ENCODE results near the gene CTNNA2. TPM values are rescaled to one million over a fixed set of nuclear protein-coding genes. Genes with fewer than 3 reads are reported as not detected.
A peak's percentile ranks its signal among the peaks of the same experiment; 100 is the strongest.

Gene CTNNA2
- total RNA-seq, 1 donor from 2014 or later, result 43.5 TPM

- Histone ChIP-seq H4K20me1 (ENCODE audit: low read depth) (peaks cover 7% of the 10 kb centered on the region), H3F3A (ENCODE audit: low read depth) (peaks cover 13% of the 10 kb centered on the region), H3K9ac (no peak overlapping the region), H3K27me3 (no peaks in the 10 kb centered on the region), H3K27ac (no peak overlapping the region), H3K79me2 (ENCODE audit: low read depth) (no peaks in the 10 kb centered on the region), H3K4me3 (no peak overlapping the region), H3K4me2 (peak overlapping the region; percentile 36), H3K4me1 (peaks cover 21% of the 10 kb centered on the region), H3K9me3 (ENCODE audit: low read depth) (no peaks in the 10 kb centered on the region), H3K36me3 (no peaks in the 10 kb centered on the region), H2AFZ (replicated peaks) (no peak overlapping the region)
- Mint-ChIP-seq H3K36me3 (no peaks in the 10 kb centered on the region), H3K27me3 (ENCODE audit: insufficient read depth, low read depth) (no peaks in the 10 kb centered on the region), H3K4me1 (peaks cover 9% of the 10 kb centered on the region), H3K9me3 (no peaks in the 10 kb centered on the region), H3K27ac (no peak overlapping the region), H3K4me3 (no peak overlapping the region)
- DNase-seq (ENCODE audit: low spot score), result peak; percentile 79
- TF ChIP-seq EZH2 (IDR thresholded peaks at IDR 0.05) (no peak), EZH2phosphoT487 (IDR thresholded peaks at IDR 0.05) (peak; percentile 82)
Observed at GRCh38 chr2:80153151-80153550, 640.3 kb downstream of the CTNNA2 start.

GRCh38 chr2:80153768-80154167 lies 640.9 kb downstream of the CTNNA2 start:
- Mint-ChIP-seq H3K4me3 (no peak overlapping the region), H3K36me3 (peaks cover 3% of the 10 kb centered on the region), H3K27ac (no peak overlapping the region), H3K27me3 (ENCODE audit: insufficient read depth, low read depth) (no peaks in the 10 kb centered on the region), H3K9me3 (no peaks in the 10 kb centered on the region), H3K4me1 (peaks cover 9% of the 10 kb centered on the region)
- Histone ChIP-seq H2AFZ (replicated peaks) (no peak overlapping the region), H3K79me2 (ENCODE audit: low read depth) (no peaks in the 10 kb centered on the region), H3K4me3 (no peak overlapping the region), H3K27me3 (no peaks in the 10 kb centered on the region), H3K4me1 (peaks cover 21% of the 10 kb centered on the region), H3K27ac (peak overlapping the region; percentile 55), H4K20me1 (ENCODE audit: low read depth) (peaks cover 7% of the 10 kb centered on the region), H3K9ac (no peak overlapping the region), H3K4me2 (peak overlapping the region; percentile 36), H3F3A (ENCODE audit: low read depth) (peaks cover 13% of the 10 kb centered on the region), H3K36me3 (no peaks in the 10 kb centered on the region), H3K9me3 (ENCODE audit: low read depth) (no peaks in the 10 kb centered on the region)
- DNase-seq (ENCODE audit: low spot score), result no peak
- TF ChIP-seq CTCF (IDR thresholded peaks at IDR 0.05) (no peak), EZH2 (IDR thresholded peaks at IDR 0.05) (no peak), EZH2phosphoT487 (IDR thresholded peaks at IDR 0.05) (no peak)

- H3K79me2 ChIP-seq (ENCODE audit: low read depth), result no peaks in the 10 kb centered on the region
- no peak overlapping the region for H3K27ac ChIP-seq
- no peaks in the 10 kb centered on the region for H3K36me3 ChIP-seq
- Mint-ChIP-seq H3K4me3 (no peak overlapping the region), H3K27ac (no peak overlapping the region), H3K36me3 (peaks cover 6% of the 10 kb centered on the region), H3K9me3 (peaks cover 3% of the 10 kb centered on the region), H3K4me1 (peaks cover 9% of the 10 kb centered on the region), H3K27me3 (ENCODE audit: insufficient read depth, low read depth) (no peaks in the 10 kb centered on the region)
- H3F3A ChIP-seq (ENCODE audit: low read depth), result peaks cover 13% of the 10 kb centered on the region
- peaks cover 7% of the 10 kb centered on the region for H4K20me1 ChIP-seq (ENCODE audit: low read depth)
- peaks cover 21% of the 10 kb centered on the region for H3K4me1 ChIP-seq
- no peaks in the 10 kb centered on the region for H3K27me3 ChIP-seq
- H3K4me2 ChIP-seq, result peak overlapping the region; percentile 36
- TF ChIP-seq CTCF (IDR thresholded peaks at IDR 0.05), result no peak
- no peak for TF ChIP-seq EZH2 (IDR thresholded peaks at IDR 0.05)
- TF ChIP-seq EZH2phosphoT487 (IDR thresholded peaks at IDR 0.05), result no peak
- H3K9me3 ChIP-seq (ENCODE audit: low read depth), result no peaks in the 10 kb centered on the region
- no peak for DNase-seq (ENCODE audit: low spot score)
- no peak overlapping the region for H3K4me3 ChIP-seq
- no peak overlapping the region for H3K9ac ChIP-seq
- H2AFZ ChIP-seq (replicated peaks), result no peak overlapping the region
Observed at GRCh38 chr2:80154231-80154915, 641.5 kb downstream of the CTNNA2 start.

- Histone ChIP-seq H2AFZ (replicated peaks) (no peak overlapping the region), H4K20me1 (ENCODE audit: low read depth) (no peaks in the 10 kb centered on the region), H3K27ac (no peak overlapping the region), H3K4me1 (peaks cover 6% of the 10 kb centered on the region), H3F3A (ENCODE audit: low read depth) (no peaks in the 10 kb centered on the region), H3K27me3 (no peaks in the 10 kb centered on the region), H3K4me2 (no peak overlapping the region), H3K4me3 (no peak overlapping the region), H3K79me2 (ENCODE audit: low read depth) (no peaks in the 10 kb centered on the region), H3K9me3 (ENCODE audit: low read depth) (no peaks in the 10 kb centered on the region), H3K9ac (no peak overlapping the region), H3K36me3 (no peaks in the 10 kb centered on the region)
- TF ChIP-seq EZH2phosphoT487 (IDR thresholded peaks at IDR 0.05) (no peak), CTCF (IDR thresholded peaks at IDR 0.05) (no peak), EZH2 (IDR thresholded peaks at IDR 0.05) (no peak)
- no peak overlapping the region for H3K4me3 Mint-ChIP-seq
- H3K27me3 Mint-ChIP-seq (ENCODE audit: insufficient read depth, low read depth), result no peaks in the 10 kb centered on the region
- H3K4me1 Mint-ChIP-seq, result no peaks in the 10 kb centered on the region
- H3K27ac Mint-ChIP-seq, result no peak overlapping the region
- H3K9me3 Mint-ChIP-seq, result peaks cover 11% of the 10 kb centered on the region
- H3K36me3 Mint-ChIP-seq, result peaks cover under 1% of the 10 kb centered on the region
- no peak for DNase-seq (ENCODE audit: low spot score)
Observed at GRCh38 chr2:80164375-80164774, 651.5 kb downstream of the CTNNA2 start.

Data from neural progenitor cell (in vitro differentiated cells).